ENCODE results near the gene MARCO. TPM values are rescaled to one million over a fixed set of nuclear protein-coding genes. Genes with fewer than 3 reads are reported as not detected.

MARCO gene, protein sequence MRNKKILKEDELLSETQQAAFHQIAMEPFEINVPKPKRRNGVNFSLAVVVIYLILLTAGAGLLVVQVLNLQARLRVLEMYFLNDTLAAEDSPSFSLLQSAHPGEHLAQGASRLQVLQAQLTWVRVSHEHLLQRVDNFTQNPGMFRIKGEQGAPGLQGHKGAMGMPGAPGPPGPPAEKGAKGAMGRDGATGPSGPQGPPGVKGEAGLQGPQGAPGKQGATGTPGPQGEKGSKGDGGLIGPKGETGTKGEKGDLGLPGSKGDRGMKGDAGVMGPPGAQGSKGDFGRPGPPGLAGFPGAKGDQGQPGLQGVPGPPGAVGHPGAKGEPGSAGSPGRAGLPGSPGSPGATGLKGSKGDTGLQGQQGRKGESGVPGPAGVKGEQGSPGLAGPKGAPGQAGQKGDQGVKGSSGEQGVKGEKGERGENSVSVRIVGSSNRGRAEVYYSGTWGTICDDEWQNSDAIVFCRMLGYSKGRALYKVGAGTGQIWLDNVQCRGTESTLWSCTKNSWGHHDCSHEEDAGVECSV
- polyA plus RNA-seq: 0.06 to 0.17 TPM (median 0.13 TPM) in 3 replicates
- polyA plus RNA-seq (2011; ENCODE audit: low read depth): 0.95 TPM
- 0.14 TPM in 1 of 2 replicates, not detected in the other for polyA plus RNA-seq (2011; cell fraction: cytosol; rRNA removed)
- polyA plus RNA-seq (2011; cell fraction: nucleus; rRNA removed): 0.11 TPM in 1 of 2 replicates, not detected in the other
- polyA plus RNA-seq (2012; ENCODE audit: low replicate concordance): 1.9 TPM in 1 of 2 replicates, not detected in the other
- polyA minus RNA-seq: not detected in 3 replicates
- not detected for polyA minus RNA-seq (2011; cell fraction: cytosol; rRNA and poly(A)+ RNA removed)
- polyA minus RNA-seq (2011; cell fraction: nucleus; rRNA and poly(A)+ RNA removed): not detected in 2 replicates

GRCh38 chr2:118942031-118942430, at the start of gene MARCO:
TSS of gene MARCO (plus strand) at chr2:118942194. CDS start at chr2:118942301, 107 bp downstream.
- Histone ChIP-seq H3K79me2 (ENCODE audit: control insufficient read depth, insufficient read depth, low read length) (no peaks in the 10 kb centered on the region), H3K9me3 (ENCODE audit: control insufficient read depth, low read depth, low read length) (no peaks in the 10 kb centered on the region), H3K27ac (ENCODE audit: control insufficient read depth, insufficient read depth, low read length) (no peak within 1 kb of the TSS), H3K9ac (ENCODE audit: control insufficient read depth, extremely low read depth, insufficient read depth, low read length) (no peak within 1 kb of the TSS), H3K9me1 (ENCODE audit: control insufficient read depth, extremely low read depth, insufficient read depth, low read length) (no peaks in the 10 kb centered on the region), H3K4me2 (ENCODE audit: control insufficient read depth, extremely low read depth, insufficient read depth, low read depth, low read length) (no peak within 1 kb of the TSS), H3K27me3 (ENCODE audit: control insufficient read depth, extremely low read depth, insufficient read depth, low read length) (peaks cover 20% of the 10 kb centered on the region), H3K36me3 (ENCODE audit: control insufficient read depth in 2 of 2, extremely low read depth in 1 of 2, insufficient read depth in 2 of 2, low read length in 2 of 2) (no peaks in the 10 kb centered on the region), H2AFZ (ENCODE audit: control insufficient read depth, low read length) (no peak within 1 kb of the TSS), H3K4me1 (ENCODE audit: control insufficient read depth, extremely low read depth, insufficient read depth, low read length) (no peaks in the 10 kb centered on the region), H4K20me1 (ENCODE audit: control insufficient read depth, extremely low read depth, insufficient read depth, low read length) (no peaks in the 10 kb centered on the region), H3K4me3 (ENCODE audit: control insufficient read depth in 2 of 3, extremely low read depth in 1 of 3, insufficient read depth in 2 of 3, low read depth in 1 of 3, low read length in 3 of 3) (no peak within 1 kb of the TSS)
- TF ChIP-seq CTCF (optimal IDR thresholded peaks at IDR 0.05 in 1 of 3, IDR thresholded peaks at IDR 0.05 in 1 of 3, conservative IDR thresholded peaks at IDR 0.05 in 1 of 3; ENCODE audit: extremely low read depth in 1 of 3, insufficient read depth in 2 of 3, low read length in 3 of 3): no peak
- no peak for TF ChIP-seq EZH2 (IDR thresholded peaks at IDR 0.05; ENCODE audit: low read length)
- dilution Hi-C loops (cut with MboI; ENCODE audit: extremely low pct_ligation_motif_present, low sequenced_read_pairs): no loop called here
- DNase-seq (ENCODE audit: low read depth, low spot score) (no peak), FAIRE-seq (no peak)

DNA sequence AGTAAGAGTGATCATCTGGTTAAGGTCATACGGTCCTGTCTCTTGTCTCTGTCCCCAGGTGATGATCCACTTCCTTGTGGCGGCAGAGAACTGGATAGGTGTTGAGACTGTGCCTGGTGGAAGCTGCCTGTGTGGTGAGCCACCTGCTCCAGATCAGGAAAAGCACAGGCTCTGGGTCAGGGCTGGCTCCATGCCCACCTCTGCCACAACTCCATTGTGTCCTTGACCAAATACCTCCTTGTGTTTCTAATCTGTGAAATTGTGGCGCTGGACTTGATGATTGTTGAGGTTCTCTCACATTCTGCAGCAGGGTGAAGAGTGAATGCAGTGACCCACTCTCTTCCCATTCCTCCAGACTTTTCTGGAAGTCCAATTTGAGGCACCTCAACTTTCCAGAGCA, 48.9 kb upstream of the MARCO start:
- no peak for FAIRE-seq
- Histone ChIP-seq H3K27ac (ENCODE audit: control insufficient read depth, insufficient read depth, low read length) (no peak overlapping the region), H2AFZ (ENCODE audit: control insufficient read depth, low read length) (no peak overlapping the region), H3K79me2 (ENCODE audit: control insufficient read depth, insufficient read depth, low read length) (no peaks in the 10 kb centered on the region), H3K4me1 (ENCODE audit: control insufficient read depth, extremely low read depth, insufficient read depth, low read length) (no peaks in the 10 kb centered on the region), H3K27me3 (ENCODE audit: control insufficient read depth, extremely low read depth, insufficient read depth, low read length) (no peaks in the 10 kb centered on the region), H3K4me3 (ENCODE audit: control insufficient read depth in 2 of 3, extremely low read depth in 1 of 3, insufficient read depth in 2 of 3, low read depth in 1 of 3, low read length in 3 of 3) (no peak overlapping the region), H3K4me2 (ENCODE audit: control insufficient read depth, extremely low read depth, insufficient read depth, low read depth, low read length) (no peak overlapping the region), H3K9me1 (ENCODE audit: control insufficient read depth, extremely low read depth, insufficient read depth, low read length) (no peaks in the 10 kb centered on the region), H4K20me1 (ENCODE audit: control insufficient read depth, extremely low read depth, insufficient read depth, low read length) (no peaks in the 10 kb centered on the region), H3K9me3 (ENCODE audit: control insufficient read depth, low read depth, low read length) (peaks cover 2% of the 10 kb centered on the region), H3K36me3 (ENCODE audit: control insufficient read depth in 2 of 2, extremely low read depth in 1 of 2, insufficient read depth in 2 of 2, low read length in 2 of 2) (no peaks in the 10 kb centered on the region), H3K9ac (ENCODE audit: control insufficient read depth, extremely low read depth, insufficient read depth, low read length) (no peak overlapping the region)
- TF ChIP-seq EZH2 (IDR thresholded peaks at IDR 0.05; ENCODE audit: low read length): no peak
- dilution Hi-C loops (cut with MboI; ENCODE audit: extremely low pct_ligation_motif_present, low sequenced_read_pairs): no loop called here
- DNase-seq (ENCODE audit: low read depth, low spot score): no peak

Measured in keratinocyte (primary cell).